ENCODE measurements around the gene PABPC5. TPM values are rescaled to one million over a fixed set of nuclear protein-coding genes. Genes with fewer than 3 reads are reported as not detected.

The PABPC5 gene
- total RNA-seq: 1 to 10 TPM; 1.8 to 2.8 TPM

DNA sequence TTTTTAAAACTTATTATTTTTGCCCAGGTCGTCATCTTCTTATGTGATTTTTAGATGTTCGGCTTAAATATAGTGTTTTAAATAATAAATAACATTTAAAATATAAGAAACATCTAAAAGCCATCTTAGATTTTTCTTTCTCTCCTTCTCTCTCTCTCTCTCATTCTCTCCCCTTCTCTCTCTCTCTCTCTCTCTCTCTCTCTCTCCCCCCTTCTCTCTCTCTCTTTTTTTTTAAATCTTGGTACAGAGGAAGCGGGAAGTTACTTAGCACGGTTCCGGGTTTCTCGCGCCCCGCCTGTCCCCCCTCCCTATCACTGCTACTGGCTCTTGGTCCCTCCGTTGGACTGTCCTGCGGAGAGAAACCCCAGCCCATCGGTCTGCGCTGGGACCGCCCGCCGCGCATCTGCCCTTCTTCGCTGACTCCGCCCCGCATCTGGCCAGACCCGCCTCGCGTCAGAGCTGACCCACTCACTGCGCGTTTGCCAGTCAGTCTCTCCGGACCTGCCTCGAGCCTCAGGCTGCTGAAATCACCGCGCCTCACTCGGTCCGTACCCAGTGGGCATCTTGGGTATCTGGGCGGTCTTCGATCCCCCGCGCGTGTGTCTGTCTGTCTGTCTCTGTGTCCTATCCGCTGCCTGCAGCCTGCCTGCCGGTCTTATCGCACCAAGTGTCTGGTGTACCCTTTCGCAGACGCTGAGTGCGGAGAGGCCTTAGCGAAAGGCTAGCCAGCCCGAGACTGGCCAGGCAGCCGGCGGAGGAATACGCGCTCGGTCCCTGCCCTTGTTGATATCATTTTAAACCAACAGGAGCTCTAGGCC lies at the start of gene PABPC5:
Gene PABPC5, plus strand, starts transcription at position 489 of the 818 bp plus-strand sequence. CDS start 739 bp downstream, outside the sequence.
- peak within 1 kb of the TSS; percentile 77 for H3K4me3 ChIP-seq
- H3K36me3 ChIP-seq: no peaks in the 10 kb centered on the region
- ATAC-seq (ENCODE audit: insufficient number of reproducible peaks, low FRiP score, low read depth) (peak; percentile 76), DNase-seq (ENCODE audit: low spot score) (peak; percentile 13)
- TF ChIP-seq, protein P1, sequence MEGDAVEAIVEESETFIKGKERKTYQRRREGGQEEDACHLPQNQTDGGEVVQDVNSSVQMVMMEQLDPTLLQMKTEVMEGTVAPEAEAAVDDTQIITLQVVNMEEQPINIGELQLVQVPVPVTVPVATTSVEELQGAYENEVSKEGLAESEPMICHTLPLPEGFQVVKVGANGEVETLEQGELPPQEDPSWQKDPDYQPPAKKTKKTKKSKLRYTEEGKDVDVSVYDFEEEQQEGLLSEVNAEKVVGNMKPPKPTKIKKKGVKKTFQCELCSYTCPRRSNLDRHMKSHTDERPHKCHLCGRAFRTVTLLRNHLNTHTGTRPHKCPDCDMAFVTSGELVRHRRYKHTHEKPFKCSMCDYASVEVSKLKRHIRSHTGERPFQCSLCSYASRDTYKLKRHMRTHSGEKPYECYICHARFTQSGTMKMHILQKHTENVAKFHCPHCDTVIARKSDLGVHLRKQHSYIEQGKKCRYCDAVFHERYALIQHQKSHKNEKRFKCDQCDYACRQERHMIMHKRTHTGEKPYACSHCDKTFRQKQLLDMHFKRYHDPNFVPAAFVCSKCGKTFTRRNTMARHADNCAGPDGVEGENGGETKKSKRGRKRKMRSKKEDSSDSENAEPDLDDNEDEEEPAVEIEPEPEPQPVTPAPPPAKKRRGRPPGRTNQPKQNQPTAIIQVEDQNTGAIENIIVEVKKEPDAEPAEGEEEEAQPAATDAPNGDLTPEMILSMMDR (IDR thresholded peaks at IDR 0.05): no peak
- no peaks in the 10 kb centered on the region for H3K27me3 ChIP-seq (replicated peaks; ENCODE audit: insufficient read depth)
- H3K9me3 ChIP-seq: no peaks in the 10 kb centered on the region
- H3K27ac ChIP-seq: peak within 1 kb of the TSS; percentile 74 to 88
- H3K4me1 ChIP-seq (ENCODE audit: control insufficient read depth in 1 of 2, low read depth in 2 of 2): no peaks in the 10 kb centered on the region

DNA sequence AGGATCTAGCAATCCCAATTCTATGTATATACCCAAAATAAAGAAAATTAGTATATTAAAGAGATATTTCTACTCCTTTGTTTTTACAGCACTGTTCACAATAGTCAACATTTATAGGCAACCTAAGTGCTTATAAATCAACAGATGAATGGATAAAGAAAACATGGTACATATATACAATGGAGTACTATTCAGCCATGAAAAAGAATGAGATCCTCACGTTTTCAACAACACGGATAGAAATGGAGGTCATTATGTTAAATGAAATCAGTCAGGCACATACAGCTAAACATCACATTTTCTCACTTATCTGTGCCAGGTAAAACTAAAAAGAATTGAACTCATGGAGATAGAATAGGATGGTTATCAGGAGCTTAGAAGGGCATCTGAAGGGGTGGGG lies 45.6 kb upstream of the PABPC5 start:
- TF ChIP-seq, protein P1 (IDR thresholded peaks at IDR 0.05): no peak
- ATAC-seq (ENCODE audit: insufficient number of reproducible peaks, low FRiP score, low read depth) (no peak), DNase-seq (ENCODE audit: low spot score) (no peak)
- no peaks in the 10 kb centered on the region for H3K9me3 ChIP-seq
- H3K36me3 ChIP-seq: no peaks in the 10 kb centered on the region
- no peak overlapping the region for H3K27ac ChIP-seq
- H3K4me3 ChIP-seq: no peak overlapping the region
- H3K4me1 ChIP-seq (ENCODE audit: control insufficient read depth in 1 of 2, low read depth in 2 of 2): no peaks in the 10 kb centered on the region
- no peaks in the 10 kb centered on the region for H3K27me3 ChIP-seq (replicated peaks; ENCODE audit: insufficient read depth)

DNA sequence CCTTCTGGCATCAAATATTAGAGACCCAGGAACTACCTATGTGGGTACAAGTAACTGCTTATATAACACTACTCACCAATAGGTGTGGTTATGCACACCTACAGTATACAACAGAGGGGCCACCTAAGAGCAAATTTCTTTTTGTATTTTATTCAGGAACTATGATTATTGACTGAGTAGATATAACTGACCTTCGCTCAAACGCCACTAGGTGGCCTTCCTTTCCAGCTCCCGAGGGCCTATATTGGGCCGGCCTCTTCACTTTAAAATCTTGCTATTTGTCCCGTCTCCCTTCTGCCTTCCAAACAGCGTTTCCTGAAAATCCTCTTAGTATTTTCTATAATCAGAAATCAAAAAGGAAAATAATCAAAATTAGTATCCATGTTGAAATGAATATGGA lies 19.9 kb upstream of the PABPC5 start:
- TF ChIP-seq, protein P1 (IDR thresholded peaks at IDR 0.05): peak; percentile 43
- no peak for DNase-seq (ENCODE audit: low spot score)
- ATAC-seq (ENCODE audit: insufficient number of reproducible peaks, low FRiP score, low read depth): no peak
- H3K36me3 ChIP-seq: no peaks in the 10 kb centered on the region
- no peak overlapping the region for H3K27ac ChIP-seq
- no peaks in the 10 kb centered on the region for H3K27me3 ChIP-seq (replicated peaks; ENCODE audit: insufficient read depth)
- H3K4me1 ChIP-seq (ENCODE audit: control insufficient read depth in 1 of 2, low read depth in 2 of 2): no peaks in the 10 kb centered on the region
- no peak overlapping the region for H3K4me3 ChIP-seq
- H3K9me3 ChIP-seq: no peaks in the 10 kb centered on the region

DNA sequence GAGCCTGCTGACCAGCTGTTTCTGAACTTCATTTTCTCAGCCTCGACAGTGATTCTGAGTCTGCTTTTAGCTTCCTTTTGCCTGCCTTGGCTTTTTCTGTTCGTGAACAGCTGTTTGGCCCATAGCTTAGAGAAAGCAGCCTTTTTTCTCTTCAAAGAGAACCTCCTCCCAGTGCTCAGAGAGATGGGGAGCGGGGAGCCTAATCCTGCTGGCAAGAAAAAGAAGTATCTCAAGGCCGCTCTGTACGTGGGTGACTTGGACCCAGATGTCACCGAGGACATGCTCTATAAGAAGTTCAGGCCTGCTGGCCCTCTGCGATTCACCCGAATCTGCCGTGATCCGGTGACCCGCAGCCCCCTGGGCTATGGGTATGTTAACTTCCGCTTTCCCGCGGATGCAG lies 756 bp downstream of the PABPC5 start:
- Histone ChIP-seq H3K27me3 (replicated peaks; ENCODE audit: insufficient read depth) (no peaks in the 10 kb centered on the region), H3K27ac (peak overlapping the region; percentile 74 to 88), H3K4me1 (ENCODE audit: control insufficient read depth in 1 of 2, low read depth in 2 of 2) (no peaks in the 10 kb centered on the region), H3K9me3 (no peaks in the 10 kb centered on the region), H3K4me3 (peak overlapping the region; percentile 77), H3K36me3 (no peaks in the 10 kb centered on the region)
- ATAC-seq (ENCODE audit: insufficient number of reproducible peaks, low FRiP score, low read depth): no peak
- TF ChIP-seq, protein P1 (IDR thresholded peaks at IDR 0.05): no peak
- DNase-seq (ENCODE audit: low spot score): no peak

Measured in thoracic aorta (tissue), 2 donors.